Lower leg skin (tissue), 3 donors: ENCODE data around the gene COX7B2.

Source experiments
- CTCF ChIP-seq, 3 donors: fragments of 450-650 bp; IDR thresholded peaks; one replicate each; pipeline ENCODE4 v1.5.1; 2016; ENCODE audit warnings: antibody characterized with exemption in 3 of 3, mild to moderate bottlenecking in 3 of 3, moderate library complexity in 2 of 3
- POLR2A ChIP-seq, 2 donors: fragments of 450-650 bp; IDR thresholded peaks; one replicate each; pipeline ENCODE4 v1.6.1; 2016 to 2017; ENCODE audit warnings: antibody characterized with exemption in 2 of 2, mild to moderate bottlenecking in 1 of 2, moderate library complexity in 1 of 2

- TF ChIP-seq CTCF (IDR thresholded peaks at IDR 0.05): no peak
- no peak for TF ChIP-seq POLR2A (IDR thresholded peaks at IDR 0.05)
Observed at GRCh38 chr4:46870411-46870810, 38.6 kb downstream of the COX7B2 start.
